ENCODE results near the gene INSC.

DNA sequence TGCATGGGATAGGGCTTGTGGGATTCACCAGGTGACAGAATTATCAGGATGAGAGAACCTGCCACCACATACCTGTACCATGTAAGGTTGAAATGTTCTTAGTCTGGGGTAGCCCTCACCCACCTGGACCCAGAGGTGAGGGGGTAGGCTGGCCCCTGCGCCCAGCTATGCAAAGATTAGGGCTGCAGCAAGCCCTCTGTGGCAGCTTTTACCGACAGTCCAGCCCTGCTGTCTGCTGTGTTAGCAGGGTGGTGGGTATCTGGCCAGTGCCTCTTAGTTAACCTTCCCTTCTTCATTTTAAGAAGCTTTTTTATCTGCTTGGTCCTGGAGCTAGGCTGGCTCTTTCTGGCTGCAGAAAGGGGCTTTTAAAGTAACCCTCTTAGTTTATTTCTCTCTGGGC is 13.9 kb downstream of the INSC start:
- TF ChIP-seq, protein P1, sequence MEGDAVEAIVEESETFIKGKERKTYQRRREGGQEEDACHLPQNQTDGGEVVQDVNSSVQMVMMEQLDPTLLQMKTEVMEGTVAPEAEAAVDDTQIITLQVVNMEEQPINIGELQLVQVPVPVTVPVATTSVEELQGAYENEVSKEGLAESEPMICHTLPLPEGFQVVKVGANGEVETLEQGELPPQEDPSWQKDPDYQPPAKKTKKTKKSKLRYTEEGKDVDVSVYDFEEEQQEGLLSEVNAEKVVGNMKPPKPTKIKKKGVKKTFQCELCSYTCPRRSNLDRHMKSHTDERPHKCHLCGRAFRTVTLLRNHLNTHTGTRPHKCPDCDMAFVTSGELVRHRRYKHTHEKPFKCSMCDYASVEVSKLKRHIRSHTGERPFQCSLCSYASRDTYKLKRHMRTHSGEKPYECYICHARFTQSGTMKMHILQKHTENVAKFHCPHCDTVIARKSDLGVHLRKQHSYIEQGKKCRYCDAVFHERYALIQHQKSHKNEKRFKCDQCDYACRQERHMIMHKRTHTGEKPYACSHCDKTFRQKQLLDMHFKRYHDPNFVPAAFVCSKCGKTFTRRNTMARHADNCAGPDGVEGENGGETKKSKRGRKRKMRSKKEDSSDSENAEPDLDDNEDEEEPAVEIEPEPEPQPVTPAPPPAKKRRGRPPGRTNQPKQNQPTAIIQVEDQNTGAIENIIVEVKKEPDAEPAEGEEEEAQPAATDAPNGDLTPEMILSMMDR (IDR thresholded peaks at IDR 0.05), result no peak
- no peak for TF ChIP-seq POLR2A (IDR thresholded peaks at IDR 0.05)
- no peak for TF ChIP-seq EP300 (IDR thresholded peaks at IDR 0.05)

All from ovary (tissue), 3 donors.